Measurements from ENCODE around the gene HAGHL. TPM values are rescaled to one million over a fixed set of nuclear protein-coding genes. Genes with fewer than 3 reads are reported as not detected.

HAGHL gene, protein sequence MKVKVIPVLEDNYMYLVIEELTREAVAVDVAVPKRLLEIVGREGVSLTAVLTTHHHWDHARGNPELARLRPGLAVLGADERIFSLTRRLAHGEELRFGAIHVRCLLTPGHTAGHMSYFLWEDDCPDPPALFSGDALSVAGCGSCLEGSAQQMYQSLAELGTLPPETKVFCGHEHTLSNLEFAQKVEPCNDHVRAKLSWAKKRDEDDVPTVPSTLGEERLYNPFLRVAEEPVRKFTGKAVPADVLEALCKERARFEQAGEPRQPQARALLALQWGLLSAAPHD
- total RNA-seq, result 10 to 100 TPM; 22.9 to 24.4 TPM

DNA sequence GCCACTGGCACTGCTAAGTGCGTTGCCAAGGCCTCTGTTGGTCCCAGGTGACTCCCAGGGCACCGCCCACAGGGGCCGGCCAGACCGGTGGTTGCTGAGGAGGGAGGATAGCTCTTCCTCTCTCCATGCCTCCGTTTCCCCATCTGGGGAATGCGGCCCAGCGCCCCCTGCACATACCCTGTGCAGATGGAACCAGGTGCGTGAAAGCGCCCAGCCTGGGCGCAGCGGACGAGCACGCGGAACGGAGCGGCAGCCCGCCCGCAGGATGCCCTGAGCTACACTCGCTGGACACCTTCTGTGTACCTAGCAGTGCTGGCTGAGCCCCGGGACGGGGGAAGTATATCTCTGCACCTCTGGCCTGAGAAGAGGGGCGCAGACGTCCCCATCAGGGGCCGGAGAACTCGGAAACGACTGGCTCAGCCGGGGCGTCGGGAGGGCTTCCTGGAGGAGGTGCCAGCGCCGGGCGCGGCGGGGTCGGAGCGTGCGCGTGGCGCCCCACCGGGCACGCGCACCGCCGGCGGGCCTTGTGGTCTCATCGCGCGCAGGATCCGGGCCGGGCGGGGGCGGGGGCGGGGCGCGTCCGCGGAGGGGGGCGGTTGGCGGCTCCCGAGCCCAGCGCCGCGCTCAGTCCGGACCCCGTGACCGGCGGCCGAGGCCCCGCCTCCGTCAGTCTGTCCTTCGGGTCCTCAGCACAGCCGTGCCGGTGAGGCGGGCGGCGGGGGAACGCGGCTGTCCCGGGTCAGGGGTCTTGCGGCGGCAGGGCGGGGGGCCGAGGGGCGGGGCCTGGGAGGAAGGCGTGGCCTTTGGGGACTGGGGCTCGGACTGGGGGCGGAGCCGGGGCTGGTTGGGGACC, at the start of gene HAGHL, which contains the start of gene CCDC78:
HAGHL (plus strand) TSS at position 669 of the 853 bp plus-strand sequence. CDS start 404 bp downstream, outside the sequence.
CCDC78 (minus strand) TSS at position 6 of the 853 bp plus-strand sequence. CDS start 76 bp downstream, outside the sequence.
- no peaks in the 10 kb centered on the region for H3K36me3 Mint-ChIP-seq
- H3K27me3 Mint-ChIP-seq, result no peaks in the 10 kb centered on the region
- H3K4me1 Mint-ChIP-seq, result peaks cover 3% of the 10 kb centered on the region
- H3K4me3 Mint-ChIP-seq, result peak within 1 kb of the TSS; percentile 64
- H3K27ac Mint-ChIP-seq, result peak within 1 kb of the TSS; percentile 58
- no peaks in the 10 kb centered on the region for H3K9me3 Mint-ChIP-seq
- peak; percentile 67 for DNase-seq

DNA sequence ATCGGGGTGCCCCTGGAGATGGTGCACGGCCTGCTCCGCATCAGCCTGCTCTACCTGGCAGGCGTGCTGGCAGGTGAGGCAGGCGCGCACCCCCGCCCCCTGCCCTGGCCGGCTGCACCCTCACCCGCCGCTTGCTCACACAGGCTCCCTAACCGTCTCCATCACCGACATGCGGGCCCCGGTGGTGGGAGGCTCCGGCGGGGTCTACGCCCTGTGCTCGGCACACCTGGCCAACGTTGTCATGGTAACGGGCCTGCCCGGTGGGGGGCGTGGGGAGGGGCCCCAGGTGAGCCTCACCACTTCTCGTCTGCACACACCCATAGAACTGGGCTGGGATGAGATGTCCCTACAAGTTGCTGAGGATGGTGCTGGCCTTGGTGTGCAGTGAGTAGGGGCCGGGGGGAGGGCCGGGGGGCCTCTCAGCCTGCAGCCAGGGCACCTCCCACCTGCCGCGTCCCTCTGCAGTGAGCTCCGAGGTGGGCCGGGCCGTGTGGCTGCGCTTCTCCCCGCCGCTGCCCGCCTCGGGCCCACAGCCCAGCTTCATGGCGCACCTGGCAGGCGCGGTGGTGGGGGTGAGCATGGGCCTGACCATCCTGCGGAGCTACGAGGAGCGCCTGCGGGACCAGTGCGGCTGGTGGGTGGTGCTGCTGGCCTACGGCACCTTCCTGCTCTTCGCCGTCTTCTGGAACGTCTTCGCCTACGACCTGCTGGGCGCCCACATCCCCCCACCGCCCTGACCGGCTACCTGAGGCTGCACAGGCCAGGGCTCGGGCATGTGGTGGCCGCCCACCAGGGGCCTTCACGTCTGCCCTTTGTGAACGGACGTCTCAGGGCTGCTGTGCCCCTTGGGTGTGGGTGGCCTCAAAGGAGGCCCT, 49.4 kb upstream of the HAGHL start:
- H3K36me3 Mint-ChIP-seq, result peaks cover 14% of the 10 kb centered on the region
- H3K9me3 Mint-ChIP-seq, result no peaks in the 10 kb centered on the region
- no peak overlapping the region for H3K4me3 Mint-ChIP-seq
- no peak for DNase-seq
- peaks cover 18% of the 10 kb centered on the region for H3K4me1 Mint-ChIP-seq
- no peaks in the 10 kb centered on the region for H3K27me3 Mint-ChIP-seq
- H3K27ac Mint-ChIP-seq, result no peak overlapping the region

DNA sequence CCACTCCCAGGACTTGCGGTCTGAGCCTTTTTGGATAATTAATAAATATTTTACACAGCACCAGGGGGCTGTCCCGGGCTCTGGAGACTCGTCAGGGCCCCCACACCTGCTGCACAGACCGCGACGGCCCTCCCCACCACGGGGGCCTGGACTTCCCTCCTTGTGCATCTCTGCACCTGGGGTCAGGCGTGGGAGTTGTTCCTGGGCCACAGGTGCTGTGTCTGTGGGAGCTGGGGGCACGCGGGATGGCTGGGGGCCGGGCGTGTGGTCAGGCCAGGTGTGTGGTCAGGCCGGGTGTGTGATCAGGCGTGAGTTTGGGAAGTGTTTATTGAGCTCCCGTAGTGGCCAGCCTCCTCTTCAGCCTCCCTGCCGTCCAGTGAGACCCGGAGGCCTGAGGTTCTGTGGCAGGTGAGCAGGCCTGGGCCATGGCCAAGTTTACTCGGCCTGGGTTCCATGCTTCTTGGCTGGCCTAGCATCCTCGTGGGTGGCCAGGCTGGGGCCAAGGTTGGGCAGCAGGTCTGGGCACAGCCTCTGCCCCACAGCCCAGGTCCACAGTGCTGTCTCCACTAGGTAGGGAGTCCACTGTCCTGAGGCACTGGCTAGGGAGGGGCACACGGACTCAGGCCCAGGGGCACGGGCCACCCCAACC, 48.6 kb upstream of the HAGHL start:
- Mint-ChIP-seq H3K4me3 (no peak overlapping the region), H3K27ac (no peak overlapping the region), H3K4me1 (peaks cover 19% of the 10 kb centered on the region), H3K9me3 (no peaks in the 10 kb centered on the region), H3K27me3 (no peaks in the 10 kb centered on the region), H3K36me3 (peaks cover 16% of the 10 kb centered on the region)
- DNase-seq, result no peak

DNA sequence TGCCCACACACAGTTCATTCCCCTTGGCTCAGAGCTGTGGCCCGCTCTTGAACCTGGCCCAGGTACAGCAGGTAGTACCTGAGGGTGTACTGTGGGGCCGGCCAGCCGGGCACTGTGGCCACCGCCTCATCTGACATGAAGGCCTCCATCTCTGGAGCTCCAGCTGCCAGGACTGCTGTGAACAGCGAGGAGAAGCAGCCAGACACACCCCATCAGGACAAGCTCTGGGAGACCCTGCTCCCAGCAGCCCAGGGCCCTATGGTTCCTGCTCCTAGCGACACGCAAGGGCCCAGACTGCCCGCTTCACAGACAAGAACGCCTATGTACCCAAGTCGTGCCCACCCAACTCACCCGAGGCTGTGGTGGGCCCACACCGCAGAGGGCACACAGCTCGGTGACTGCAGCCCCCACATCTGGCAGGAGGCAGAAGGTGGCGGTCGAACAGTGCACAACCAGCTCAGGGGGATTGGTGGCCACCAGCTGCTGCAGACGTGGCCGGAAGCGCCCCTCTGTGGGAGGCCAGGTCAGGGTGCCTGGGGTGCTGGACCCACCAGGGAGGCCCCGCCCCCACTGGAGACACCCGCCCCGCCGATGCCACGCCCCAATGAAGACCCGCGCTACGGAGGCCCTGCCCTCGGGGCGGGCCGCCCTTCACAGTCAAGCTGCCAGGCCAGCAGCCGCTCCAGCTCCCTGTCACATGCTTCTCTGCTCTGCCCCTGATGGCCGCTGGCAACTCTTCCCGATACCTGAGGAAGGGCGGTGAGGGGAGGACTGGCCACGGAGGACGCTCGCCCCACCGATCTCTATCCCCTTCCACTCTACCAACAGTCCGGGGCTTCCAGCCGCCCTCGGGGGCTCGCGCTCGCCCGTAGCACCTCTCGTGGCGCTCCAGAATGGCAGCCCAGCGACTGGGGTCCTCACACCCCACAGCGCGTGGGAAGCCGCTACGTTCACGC, 47.8 kb upstream of the HAGHL start:
- Mint-ChIP-seq H3K36me3 (peaks cover 20% of the 10 kb centered on the region), H3K4me1 (peaks cover 19% of the 10 kb centered on the region), H3K27me3 (no peaks in the 10 kb centered on the region), H3K4me3 (peak overlapping the region; percentile 74), H3K9me3 (no peaks in the 10 kb centered on the region), H3K27ac (peak overlapping the region; percentile 66)
- DNase-seq, result peak; percentile 72

DNA sequence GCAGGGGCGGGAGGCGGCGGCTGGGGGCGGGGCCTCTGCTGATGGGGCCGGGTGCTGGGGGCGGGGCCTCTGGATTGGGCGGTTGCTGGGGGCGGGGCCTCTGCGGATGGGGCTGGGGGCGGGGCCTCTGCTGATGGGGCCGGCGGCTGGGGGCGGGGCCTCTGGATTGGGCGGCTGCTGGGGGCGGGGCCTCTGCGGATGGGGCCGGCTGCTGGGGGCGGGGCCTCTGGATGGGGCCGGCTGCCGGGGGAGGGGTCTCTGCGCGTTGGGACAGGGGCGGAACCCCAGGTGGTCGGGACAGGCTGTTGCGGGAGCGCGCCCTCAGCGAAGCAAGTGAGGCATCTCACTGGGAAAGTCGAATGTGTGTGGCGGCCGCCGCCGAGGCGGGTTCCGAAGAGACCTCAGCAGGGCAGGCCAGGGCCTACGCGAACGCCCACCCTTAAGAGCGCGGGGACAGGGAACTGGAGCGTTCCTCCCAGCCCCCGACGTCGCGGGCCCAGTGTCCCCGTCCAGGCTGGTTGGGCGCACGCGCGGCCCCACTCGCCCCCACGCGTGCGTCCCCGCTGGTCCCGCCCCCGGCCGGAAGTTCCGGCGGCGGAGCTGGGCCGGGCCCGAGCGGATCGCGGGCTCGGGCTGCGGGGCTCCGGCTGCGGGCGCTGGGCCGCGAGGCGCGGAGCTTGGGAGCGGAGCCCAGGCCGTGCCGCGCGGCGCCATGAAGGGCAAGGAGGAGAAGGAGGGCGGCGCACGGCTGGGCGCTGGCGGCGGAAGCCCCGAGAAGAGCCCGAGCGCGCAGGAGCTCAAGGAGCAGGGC, 46.9 kb upstream of the HAGHL start, which contains the start of gene STUB1:
STUB1 (plus strand) TSS at position 597 of the 811 bp plus-strand sequence; CDS start at position 713, 116 bp downstream.
- Mint-ChIP-seq H3K4me3 (peak within 1 kb of the TSS; percentile 84), H3K27ac (peak within 1 kb of the TSS; percentile 85), H3K4me1 (peaks cover 19% of the 10 kb centered on the region), H3K27me3 (no peaks in the 10 kb centered on the region), H3K36me3 (peaks cover 20% of the 10 kb centered on the region), H3K9me3 (no peaks in the 10 kb centered on the region)
- peak; percentile 92 for DNase-seq

DNA sequence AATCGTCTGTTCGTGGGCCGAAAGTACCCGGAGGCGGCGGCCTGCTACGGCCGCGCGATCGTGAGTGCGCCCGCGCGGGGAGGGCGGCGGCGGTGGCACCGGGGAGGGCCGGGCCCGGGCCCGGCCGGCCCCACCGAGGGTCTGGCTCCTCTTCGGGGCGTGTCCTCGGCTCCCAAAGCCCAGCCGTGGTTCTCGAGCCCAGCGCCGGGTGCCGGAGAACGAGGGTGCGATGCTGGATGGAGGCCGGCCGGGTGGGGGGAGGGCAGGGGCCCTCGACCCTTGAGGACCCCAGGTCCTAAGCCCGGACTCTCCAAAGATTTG, 46.3 kb upstream of the HAGHL start:
- H3K4me3 Mint-ChIP-seq, result peak overlapping the region; percentile 84
- no peak for DNase-seq
- peak overlapping the region; percentile 38 for H3K27ac Mint-ChIP-seq
- H3K27me3 Mint-ChIP-seq, result no peaks in the 10 kb centered on the region
- peaks cover 20% of the 10 kb centered on the region for H3K36me3 Mint-ChIP-seq
- H3K9me3 Mint-ChIP-seq, result no peaks in the 10 kb centered on the region
- peaks cover 17% of the 10 kb centered on the region for H3K4me1 Mint-ChIP-seq

DNA sequence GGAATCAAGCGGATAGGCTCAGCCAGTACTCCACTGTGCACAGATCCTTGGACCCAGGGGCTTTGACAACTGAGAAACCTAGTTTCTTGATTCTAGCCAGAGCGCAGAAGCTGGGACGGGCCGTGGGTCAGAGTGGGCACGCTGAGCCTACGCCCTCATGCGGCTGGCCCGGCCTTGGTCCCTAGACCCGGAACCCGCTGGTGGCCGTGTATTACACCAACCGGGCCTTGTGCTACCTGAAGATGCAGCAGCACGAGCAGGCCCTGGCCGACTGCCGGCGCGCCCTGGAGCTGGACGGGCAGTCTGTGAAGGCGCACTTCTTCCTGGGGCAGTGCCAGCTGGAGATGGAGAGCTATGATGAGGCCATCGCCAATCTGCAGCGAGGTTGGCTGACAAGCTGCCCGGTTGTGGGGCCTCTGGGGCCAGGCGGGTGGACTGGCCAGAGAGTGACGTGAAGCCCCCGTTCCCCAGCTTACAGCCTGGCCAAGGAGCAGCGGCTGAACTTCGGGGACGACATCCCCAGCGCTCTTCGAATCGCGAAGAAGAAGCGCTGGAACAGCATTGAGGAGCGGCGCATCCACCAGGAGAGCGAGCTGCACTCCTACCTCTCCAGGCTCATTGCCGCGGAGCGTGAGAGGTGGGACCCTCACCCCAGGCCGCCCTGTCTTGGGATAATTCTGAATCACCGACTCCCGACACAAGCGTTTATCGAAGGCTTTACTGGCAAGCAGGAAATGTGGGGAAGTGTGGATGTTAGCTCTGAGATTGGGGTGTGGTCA, 45.8 kb upstream of the HAGHL start:
- Mint-ChIP-seq H3K27me3 (no peaks in the 10 kb centered on the region), H3K9me3 (no peaks in the 10 kb centered on the region), H3K4me1 (peaks cover 17% of the 10 kb centered on the region), H3K36me3 (peaks cover 22% of the 10 kb centered on the region), H3K4me3 (peak overlapping the region; percentile 84), H3K27ac (peak overlapping the region; percentile 45)
- no peak for DNase-seq

DNA sequence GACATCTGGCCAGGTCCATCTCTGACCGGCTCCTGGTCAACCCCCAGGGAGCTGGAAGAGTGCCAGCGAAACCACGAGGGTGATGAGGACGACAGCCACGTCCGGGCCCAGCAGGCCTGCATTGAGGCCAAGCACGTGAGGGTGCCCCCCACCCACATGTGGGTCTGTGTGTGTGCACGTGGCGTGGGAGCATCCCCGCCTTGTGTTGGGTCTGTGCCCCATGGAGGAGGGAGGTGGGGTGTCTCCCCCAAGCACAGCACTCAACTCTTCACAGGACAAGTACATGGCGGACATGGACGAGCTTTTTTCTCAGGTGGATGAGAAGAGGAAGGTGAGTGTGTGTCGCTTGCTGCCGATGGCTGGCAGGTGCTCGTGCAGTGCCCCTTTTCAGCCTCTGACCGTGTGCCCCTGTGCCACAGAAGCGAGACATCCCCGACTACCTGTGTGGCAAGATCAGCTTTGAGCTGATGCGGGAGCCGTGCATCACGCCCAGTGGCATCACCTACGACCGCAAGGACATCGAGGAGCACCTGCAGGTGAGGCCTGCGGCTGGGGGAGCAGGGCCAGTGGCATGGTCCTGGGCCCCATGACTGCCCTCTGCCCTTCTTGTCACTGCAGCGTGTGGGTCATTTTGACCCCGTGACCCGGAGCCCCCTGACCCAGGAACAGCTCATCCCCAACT, 45.0 kb upstream of the HAGHL start:
- Mint-ChIP-seq H3K4me3 (peak overlapping the region; percentile 84), H3K27ac (no peak overlapping the region), H3K9me3 (no peaks in the 10 kb centered on the region), H3K27me3 (no peaks in the 10 kb centered on the region), H3K4me1 (peaks cover 17% of the 10 kb centered on the region), H3K36me3 (peaks cover 22% of the 10 kb centered on the region)
- no peak for DNase-seq

DNA sequence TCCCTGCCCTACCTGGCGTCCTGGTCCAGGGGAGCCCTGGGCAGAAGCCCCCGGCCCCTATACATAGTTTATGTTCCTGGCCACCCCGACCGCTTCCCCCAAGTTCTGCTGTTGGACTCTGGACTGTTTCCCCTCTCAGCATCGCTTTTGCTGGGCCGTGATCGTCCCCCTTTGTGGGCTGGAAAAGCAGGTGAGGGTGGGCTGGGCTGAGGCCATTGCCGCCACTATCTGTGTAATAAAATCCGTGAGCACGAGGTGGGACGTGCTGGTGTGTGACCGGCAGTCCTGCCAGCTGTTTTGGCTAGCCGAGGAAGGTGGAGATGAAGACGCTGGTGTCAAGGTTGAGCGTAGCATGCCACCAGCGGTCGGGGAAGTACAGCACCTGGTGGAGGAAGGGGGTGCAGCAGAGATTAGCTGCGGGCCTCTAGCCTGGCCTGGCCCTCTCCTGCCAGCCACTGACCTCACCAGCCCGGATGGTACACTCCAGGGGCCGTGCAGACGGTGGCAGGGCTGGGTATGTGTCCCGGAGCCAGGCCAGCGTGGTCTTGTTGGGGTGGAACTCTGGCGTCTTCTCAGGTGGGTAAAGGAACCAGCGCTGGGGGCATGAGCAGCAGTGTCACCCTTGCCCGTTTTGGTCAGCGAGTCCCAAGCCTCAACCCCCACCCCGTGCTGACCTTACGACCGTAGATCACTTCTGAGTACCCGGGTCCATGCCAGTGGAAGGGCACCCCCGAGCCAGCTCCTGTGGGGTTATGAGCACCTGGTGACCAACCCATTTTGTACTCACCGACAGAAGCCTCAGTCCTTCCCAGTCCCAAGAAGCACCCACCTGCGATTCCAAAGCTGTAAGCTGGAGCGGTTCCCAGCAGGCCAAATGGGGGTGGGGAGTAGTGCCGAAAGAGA, 44.2 kb upstream of the HAGHL start:
- Mint-ChIP-seq H3K27me3 (no peaks in the 10 kb centered on the region), H3K27ac (peak overlapping the region; percentile 75), H3K4me1 (peaks cover 17% of the 10 kb centered on the region), H3K36me3 (peaks cover 22% of the 10 kb centered on the region), H3K4me3 (peak overlapping the region; percentile 81), H3K9me3 (no peaks in the 10 kb centered on the region)
- DNase-seq, result no peak

DNA sequence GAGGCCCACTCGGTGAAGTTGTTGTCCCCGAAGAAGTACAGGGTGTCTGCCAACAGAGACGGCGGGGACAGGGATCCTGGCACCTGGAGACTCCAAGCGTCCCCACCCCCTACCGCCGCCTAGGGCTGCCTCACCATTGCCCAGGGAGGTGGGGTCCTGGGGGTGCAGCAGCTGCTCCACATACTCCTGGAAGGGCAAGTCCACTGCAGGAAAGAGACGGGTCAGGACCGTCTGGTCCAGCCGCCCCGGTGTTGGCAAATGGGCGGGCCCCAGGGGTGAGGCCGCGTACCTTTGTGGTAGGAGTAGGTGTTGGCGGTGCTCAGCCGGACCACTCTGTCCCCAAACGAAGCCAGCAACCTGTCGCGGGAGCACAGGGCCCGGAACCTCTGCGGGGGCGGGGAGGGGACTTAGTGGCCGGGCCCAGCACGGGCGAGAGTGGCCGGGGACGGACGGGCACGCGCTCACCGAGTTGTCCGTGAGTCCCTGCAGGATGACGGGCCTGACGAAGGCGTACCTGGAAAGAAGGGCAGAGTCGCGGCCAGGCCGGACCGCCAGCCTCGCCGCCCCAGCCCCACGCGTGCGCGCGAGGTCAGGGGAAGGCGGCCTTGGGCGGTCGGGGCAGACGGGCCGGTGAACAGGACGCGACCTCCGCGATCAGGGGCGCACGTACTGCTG, 43.4 kb upstream of the HAGHL start:
- Mint-ChIP-seq H3K27ac (peak overlapping the region; percentile 75), H3K4me3 (peak overlapping the region; percentile 81), H3K4me1 (peaks cover 18% of the 10 kb centered on the region), H3K27me3 (no peaks in the 10 kb centered on the region), H3K9me3 (no peaks in the 10 kb centered on the region), H3K36me3 (peaks cover 22% of the 10 kb centered on the region)
- no peak for DNase-seq

Data from activated naive CD8-positive, alpha-beta T cell treated with anti-CD3 and anti-CD28 coated beads for 36 hours (primary cell).